AG04449 (cell line): ENCODE data around the gene GNRH2.
"Not testable (repeated sequence)": the region's sequence is repeated elsewhere in the genome, so short reads cannot be mapped to it uniquely, and the experiment has no call there.

Source experiments
- CTCF ChIA-PET: fragments of 350-600 bp; formaldehyde crosslinking; extraction: SDS; loops from one replicate; lab custom pipeline; 2021; ENCODE audit warnings: antibody characterized with exemption; lab: Yijun Ruan, JAX
- POLR2A ChIA-PET: fragments of 400-600, 350-600 bp; formaldehyde crosslinking; extraction: SDS; loops from one replicate; lab custom pipeline; 2020; ENCODE audit warnings: antibody characterized with exemption, inconsistent platforms; lab: Yijun Ruan, JAX
- DNase-seq: peaks from one replicate; pipeline ENCODE4 v3.0.0-alpha.2; 2010; ENCODE audit warnings: low read depth, low spot score
- H3K4me3 ChIP-seq: 2 replicates; pipeline ENCODE4 v1.5.1; 2011; ENCODE audit warnings: low read depth, mild to moderate bottlenecking, control low read depth, low read length
- CTCF ChIP-seq: IDR thresholded peaks from one replicate; pipeline ENCODE4 v1.5.1; 2011; ENCODE audit warnings: mild to moderate bottlenecking, moderate library complexity, low read length, control low read depth, inconsistent platforms; ENCODE audit not compliant: insufficient read depth; ENCODE audit errors: missing control alignments

Gene GNRH2

DNA sequence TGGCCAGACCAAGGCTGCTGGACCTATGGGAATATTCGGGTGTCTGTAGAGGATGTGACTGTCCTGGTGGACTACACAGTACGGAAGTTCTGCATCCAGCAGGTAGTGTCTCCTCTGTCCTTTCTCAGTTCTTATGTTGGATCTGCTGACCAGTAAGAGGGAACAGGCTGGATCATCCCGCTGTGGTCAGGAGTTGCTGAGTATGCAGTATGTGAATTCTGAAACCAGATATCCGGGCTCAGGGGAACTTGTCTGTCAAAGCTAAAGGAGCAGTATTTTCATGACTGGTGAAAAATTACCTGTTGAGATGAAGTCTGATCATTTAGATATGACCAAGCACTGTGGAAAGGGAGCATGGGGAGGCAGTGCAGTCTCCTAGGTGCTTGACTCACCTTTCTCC lies 22.1 kb upstream of the GNRH2 start:
- POLR2A ChIA-PET, result no interaction called here

DNA sequence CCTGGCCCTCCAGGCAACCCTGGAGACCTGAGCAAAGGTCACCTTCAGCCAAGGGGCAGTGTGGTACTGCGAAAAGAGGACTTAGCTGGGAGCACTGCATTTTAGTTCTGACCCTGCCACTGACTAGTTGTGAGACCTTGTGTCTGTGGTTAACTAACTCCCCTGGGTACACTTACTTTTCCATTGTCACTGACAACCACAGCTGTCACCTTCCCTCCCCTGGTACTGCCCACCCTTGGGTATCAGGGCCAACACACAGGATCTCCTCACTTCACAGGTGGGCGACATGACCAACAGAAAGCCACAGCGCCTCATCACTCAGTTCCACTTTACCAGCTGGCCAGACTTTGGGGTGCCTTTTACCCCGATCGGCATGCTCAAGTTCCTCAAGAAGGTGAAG lies 21.6 kb upstream of the GNRH2 start:
- ChIA-PET POLR2A (no interaction called here), CTCF (no interaction called here)
- no peak for TF ChIP-seq CTCF
- H3K4me3 ChIP-seq, result no peak overlapping the region
- no peak for DNase-seq

More for the DNA sequence above, 22.1 kb upstream of the GNRH2 start:
- CTCF ChIA-PET, result interaction anchor here (0.9 kb wide), 1 partner anchor 20 kb away, joined by 3 read pairs; no protein-coding TSS in a partner anchor
- no peak overlapping the region for H3K4me3 ChIP-seq
- no peak for TF ChIP-seq CTCF
- no peak for DNase-seq

DNA sequence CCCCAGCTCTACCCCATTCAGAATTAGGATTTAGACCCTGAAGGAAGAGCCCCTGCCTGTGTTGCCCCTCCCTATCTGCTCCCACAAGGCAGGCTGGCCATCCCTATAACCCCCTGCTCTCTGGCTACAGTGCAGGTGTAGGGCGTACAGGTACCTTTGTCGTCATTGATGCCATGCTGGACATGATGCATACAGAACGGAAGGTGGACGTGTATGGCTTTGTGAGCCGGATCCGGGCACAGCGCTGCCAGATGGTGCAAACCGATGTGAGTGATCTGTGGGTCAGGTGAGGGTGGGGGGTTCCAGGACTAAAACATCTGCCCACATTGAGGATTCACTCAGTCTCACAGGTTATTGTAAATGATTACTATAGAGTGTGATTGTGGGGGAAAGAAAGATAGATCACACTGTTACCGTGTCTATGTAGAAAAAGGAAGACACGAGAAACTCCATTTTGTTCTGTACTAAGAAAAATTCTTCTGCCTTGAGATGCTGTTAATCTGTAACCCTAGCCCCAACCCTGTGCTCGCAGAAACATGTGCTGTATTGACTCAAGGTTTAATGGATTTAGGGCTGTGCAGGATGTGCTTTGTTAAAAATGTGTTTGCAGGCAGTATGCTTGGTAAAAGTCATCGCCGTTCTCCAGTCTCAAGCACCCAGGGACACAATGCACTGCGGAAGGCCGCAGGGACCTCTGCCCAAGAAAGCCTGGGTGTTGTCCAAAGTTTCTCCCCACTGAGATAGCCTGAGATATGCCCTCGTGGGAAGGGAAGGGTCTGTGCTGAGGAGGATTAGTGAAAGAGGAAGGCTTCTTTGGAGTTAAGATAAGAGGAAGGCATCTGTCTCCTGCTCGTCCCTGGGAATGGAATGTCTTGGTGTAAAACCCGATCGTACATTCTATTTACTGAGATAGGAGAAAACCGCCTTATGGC lies 20.6 kb upstream of the GNRH2 start:
- CTCF ChIA-PET, result not testable (repeated sequence)

GRCh38 chr20:3027987-3028386 lies 15.4 kb upstream of the GNRH2 start:
- ChIA-PET CTCF (no interaction called here), POLR2A (no interaction called here)
- no peak for TF ChIP-seq CTCF
- no peak overlapping the region for H3K4me3 ChIP-seq
- DNase-seq, result no peak

More for the DNA sequence above, 20.6 kb upstream of the GNRH2 start:
- POLR2A ChIA-PET, DNase-seq, H3K4me3 ChIP-seq: not testable (repeated sequence)

DNA sequence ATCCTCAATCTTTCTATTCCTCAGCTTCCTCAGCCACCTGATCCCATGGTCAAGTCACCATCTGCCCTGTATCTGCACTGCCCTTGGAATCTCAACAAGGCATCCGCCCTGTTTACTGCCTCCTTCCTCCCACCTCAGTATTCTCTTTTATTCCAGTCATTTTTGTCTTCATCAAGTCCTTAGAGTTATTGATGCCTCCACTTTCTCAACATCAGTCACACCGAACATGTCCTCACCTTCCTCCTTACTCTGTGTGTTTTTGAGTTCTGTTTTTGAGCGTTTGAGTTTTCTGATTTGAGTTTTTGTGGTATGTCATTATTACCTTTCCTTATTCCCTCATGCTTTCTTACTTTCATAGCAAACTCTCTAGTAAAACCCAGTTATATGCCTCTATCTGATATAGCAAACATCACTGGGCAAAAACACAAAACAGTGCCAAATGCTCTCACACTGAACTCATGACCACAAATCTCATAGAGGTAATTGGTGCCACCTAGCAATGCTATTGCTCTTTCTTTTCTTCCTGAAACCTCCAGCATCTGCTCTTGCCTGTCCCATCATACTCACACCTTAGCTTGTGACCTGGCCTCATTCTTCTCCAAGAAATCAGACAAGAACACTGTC lies 11.8 kb upstream of the GNRH2 start:
- ChIA-PET CTCF (no interaction called here), POLR2A (no interaction called here)
- H3K4me3 ChIP-seq, result no peak overlapping the region
- no peak for TF ChIP-seq CTCF
- no peak for DNase-seq

GRCh38 chr20:3032624-3033023 lies 10.8 kb upstream of the GNRH2 start:
- POLR2A ChIA-PET, result no interaction called here
- no peak for DNase-seq
- CTCF ChIA-PET, result interaction anchor here (0.7 to 1.8 kb wide), 3 partner anchors 13 to 32 kb away, joined by 3 to 4 read pairs (median 3); no protein-coding TSS in a partner anchor
- TF ChIP-seq CTCF, result no peak
- no peak overlapping the region for H3K4me3 ChIP-seq
